NCI-H2081 treated with DMSO at 0.1 percent for 48 hours (cell line): Measurements from ENCODE around the gene DIP2A.

Experiments used
- DNase-seq: peaks from one replicate; lab custom pipeline; 2025; lab: John Stamatoyannopoulos, UW

DIP2A gene

GRCh38 chr21:46596201-46596600 lies 137.5 kb downstream of the DIP2A start:
- no peak for DNase-seq

GRCh38 chr21:46597031-46597430 lies 138.3 kb downstream of the DIP2A start:
- DNase-seq, result no peak

DNA sequence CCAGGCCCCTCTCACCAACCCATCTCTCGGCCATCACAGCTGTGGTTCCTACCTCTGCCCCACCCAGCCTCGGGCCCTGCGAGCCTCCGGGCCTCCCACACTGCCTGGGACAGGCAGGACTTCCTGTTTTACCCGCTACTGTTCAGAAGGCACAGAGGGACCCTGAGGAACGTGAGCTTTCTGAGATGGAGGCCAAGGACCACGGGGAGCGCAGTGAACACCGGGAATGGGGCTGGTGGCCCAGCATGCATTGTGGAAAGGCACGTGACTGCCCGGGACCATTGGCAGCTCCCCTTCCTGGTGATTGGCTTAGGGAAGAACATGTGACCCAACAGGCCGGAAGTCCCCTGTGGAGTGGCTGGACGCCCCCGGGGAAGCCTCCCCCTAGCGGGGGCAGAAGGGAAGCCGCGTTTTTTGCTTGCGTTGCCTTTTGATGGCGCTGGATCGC lies 139.2 kb downstream of the DIP2A start:
- no peak for DNase-seq

- no peak for DNase-seq
Observed at GRCh38 chr21:46598581-46599572, 140.2 kb downstream of the DIP2A start.

DNA sequence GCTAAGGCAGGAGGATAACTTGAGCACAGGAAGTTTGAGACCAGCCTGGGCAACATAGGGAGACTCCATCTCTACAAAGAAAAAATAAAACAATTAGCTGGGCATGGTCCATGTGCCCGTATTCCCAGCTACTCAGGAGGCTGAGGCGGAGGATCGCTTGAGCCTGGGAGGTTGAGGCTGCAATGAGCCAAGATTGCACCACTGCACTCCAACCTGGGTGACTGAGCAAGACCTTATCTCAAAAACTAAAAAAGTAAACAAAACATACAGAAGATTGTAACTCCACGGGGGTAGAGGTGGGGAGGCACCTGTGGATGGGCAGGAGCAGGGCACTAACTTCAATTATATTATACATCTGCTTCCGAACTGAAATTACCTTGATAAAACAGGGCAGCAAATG lies 141.6 kb downstream of the DIP2A start:
- no peak for DNase-seq

DNA sequence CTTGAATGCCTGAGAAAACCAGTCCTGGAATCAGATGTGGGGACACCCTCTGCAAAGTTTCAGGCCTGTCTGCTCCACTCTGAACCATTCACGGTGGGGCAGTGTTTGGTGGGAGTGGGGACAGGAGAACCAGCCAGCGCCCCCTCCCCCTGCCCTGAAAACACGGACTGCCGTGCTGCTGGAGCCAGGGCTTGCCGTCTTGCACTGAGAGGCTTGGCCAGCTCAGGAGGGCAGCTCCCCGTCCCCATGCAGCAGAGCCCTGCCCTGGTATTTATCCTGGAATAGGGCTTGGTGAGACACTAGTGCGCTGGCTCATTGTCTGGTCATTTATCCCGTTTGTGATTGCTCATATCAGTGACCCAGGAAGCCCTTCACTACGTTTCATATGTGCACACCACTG lies 142.3 kb downstream of the DIP2A start:
- DNase-seq, result no peak

- no peak for DNase-seq
Observed at GRCh38 chr21:46603228-46603627, 144.5 kb downstream of the DIP2A start.

GRCh38 chr21:46604329-46604974 lies 145.8 kb downstream of the DIP2A start:
- no peak for DNase-seq

DNA sequence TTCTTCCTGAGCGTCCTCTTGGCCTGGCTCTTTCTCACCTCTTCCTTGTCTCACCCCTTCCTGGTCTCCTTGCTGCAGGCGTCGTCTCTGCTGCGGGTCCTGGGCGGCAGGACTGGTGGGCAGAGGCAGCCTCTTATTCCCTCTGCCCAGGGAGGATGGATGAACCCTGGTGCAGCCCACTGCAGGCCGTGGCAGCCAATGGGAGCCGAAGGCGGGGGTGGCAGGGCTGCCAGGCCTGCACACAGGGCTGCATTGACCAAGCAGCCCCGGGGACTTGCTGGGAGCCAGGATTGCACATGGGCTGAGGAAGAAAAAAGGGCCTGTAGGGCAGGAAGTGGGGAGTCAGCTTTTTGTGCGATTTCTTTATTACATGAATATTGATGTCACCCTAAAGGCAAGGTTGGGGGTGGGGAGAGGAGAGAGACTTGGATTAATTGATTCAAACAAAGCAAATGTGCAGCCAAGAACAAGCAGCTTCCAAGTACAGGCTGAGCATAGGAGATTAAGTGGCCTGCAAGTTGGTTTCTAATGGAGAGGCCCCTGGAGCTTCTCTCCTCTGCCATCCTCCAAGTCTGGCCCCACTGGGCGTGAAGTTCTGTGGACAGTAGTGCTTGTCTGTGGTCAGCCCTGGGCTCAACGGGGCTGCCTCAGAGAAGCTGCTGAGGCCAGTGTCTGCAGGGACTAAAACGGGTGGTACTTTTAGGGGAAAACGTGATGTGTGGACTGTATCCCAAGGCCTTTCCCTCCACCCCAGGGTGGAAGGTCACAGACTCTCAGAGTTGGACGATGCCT lies 146.5 kb downstream of the DIP2A start, which contains the start of gene S100B:
TSS of gene S100B (minus strand) at position 108 of the 792 bp plus-strand sequence. CDS start 2,667 bp downstream, outside the sequence.
- no peak for DNase-seq

GRCh38 chr21:46605767-46606426 lies 147.2 kb downstream of the DIP2A start:
- DNase-seq, result no peak

GRCh38 chr21:46606427-46606813 lies 147.7 kb downstream of the DIP2A start:
- no peak for DNase-seq

- DNase-seq, result no peak
Observed at GRCh38 chr21:46607636-46608035, 148.9 kb downstream of the DIP2A start.

DNA sequence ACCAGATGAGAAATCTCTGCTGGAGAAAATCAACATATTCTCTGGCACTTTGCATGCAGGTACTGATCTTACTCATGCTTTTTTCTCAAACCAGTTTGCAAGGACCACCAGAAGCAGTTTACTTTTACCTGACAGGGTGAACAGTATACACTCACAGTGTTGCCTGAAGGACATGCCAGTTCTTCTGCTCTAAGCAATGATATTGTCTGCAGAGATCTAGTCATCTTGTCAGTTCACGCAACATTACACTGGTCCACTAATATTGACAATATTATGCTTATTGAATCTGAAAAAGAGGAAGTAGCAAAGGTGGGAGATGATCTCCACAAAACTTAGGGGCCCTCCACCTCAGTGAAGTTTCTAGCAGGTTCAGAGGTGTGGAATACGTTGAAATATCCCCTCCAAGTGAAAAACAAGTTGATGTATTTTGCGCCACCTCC lies 150.0 kb downstream of the DIP2A start:
- no peak for DNase-seq

DNA sequence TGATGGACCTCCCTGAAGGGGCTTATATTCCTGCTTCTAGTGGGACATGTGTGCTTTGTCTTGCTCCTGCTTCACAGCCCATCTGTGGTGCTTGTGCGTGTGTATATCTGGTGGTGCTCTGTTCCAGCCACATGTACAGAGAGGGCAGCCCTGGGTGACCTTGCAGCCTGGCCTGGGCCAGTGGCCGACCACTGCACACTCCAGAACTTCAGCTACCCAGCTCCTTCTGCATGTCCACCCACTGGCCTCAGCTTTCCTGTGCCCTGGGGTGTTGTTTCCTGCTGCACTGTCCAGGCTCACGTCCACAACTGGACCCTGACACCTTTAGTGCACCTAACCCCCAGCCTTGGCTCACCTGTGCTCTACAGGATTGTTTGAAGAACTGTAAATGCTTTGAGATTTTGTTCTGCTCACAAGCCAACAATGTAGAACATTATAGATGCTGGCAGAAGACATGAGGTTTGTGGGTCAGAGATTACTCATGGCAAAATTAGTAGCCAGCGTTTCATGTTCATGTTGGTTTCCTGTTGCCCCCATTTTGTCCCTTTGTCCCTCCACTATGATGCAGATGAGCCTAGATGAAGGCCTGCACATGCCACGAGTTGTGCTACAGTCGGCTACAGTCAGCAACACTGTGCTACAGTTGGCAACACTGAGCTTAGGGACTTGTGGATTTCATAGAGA lies 151.5 kb downstream of the DIP2A start:
- DNase-seq, result no peak

GRCh38 chr21:46613391-46613790 lies 154.7 kb downstream of the DIP2A start:
- DNase-seq, result no peak

- DNase-seq, result no peak
Observed at GRCh38 chr21:46616050-46616449, 157.4 kb downstream of the DIP2A start.

DNA sequence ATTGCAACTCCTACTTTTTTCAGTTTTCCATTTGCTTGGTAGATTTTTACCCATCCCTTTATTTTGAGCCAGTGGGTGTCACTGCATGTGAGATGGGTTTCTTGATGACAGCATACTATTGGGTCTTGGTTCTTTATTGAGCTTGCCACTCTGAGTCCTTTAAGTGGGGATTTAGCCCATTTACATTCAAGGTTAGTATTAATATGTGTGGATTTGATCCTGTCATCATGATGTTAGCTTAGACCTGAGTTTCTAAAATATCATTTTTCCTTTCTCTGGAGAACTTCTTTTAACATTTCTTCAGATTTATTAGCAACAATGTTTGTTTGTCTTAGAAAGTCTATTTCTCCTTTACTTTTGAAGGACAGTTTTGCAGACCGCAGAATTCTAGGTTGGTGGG lies 158.0 kb downstream of the DIP2A start:
- no peak for DNase-seq

GRCh38 chr21:46617267-46618051 lies 158.8 kb downstream of the DIP2A start:
- no peak for DNase-seq

DNA sequence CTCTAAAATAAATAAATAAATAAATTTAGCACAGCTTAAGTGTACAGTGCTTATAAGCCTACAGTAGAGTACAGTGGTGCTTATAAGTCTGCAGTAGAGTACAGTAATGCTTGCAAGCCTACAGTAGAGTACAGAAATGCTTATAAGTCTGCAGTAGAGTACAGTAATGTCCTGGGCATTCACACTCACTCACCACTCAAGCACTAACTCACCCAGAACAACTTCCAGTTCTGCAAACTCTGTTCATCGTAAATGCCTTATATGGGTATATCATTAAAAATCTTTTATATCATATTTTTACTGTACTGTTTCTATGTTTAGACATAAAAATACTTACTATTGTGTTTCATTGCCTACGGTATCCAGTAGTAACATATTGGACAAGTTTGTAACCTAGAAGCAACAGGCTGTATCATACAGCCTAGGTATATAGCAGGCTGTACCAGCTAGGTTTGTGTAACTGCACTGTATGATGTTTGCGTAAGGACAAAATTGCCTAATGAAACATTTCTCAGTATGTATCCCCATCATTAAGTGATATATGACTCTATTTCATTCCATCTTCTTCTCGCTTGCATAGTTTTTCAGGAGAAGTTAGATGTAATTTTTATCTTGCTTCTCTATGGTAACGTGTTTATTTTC lies 160.2 kb downstream of the DIP2A start:
- DNase-seq, result no peak
